ENCODE measurements around the gene TFCP2L1.
A peak's percentile ranks its signal among the peaks of the same experiment; 100 is the strongest.
"Not testable (repeated sequence)": the region's sequence is repeated elsewhere in the genome, so short reads cannot be mapped to it uniquely, and the experiment has no call there.

Gene TFCP2L1

GRCh38 chr2:121284463-121285449 is at the start of gene TFCP2L1:
Gene TFCP2L1 (minus strand): TSS chr2:121285202. CDS start chr2:121285109, 93 bp downstream.
- peak; percentile 61 for DNase-seq

GRCh38 chr2:121333834-121334558 is 49.0 kb upstream of the TFCP2L1 start:
- DNase-seq, result no peak

GRCh38 chr2:121333231-121333630 is 48.2 kb upstream of the TFCP2L1 start:
- DNase-seq, result no peak

- not testable (repeated sequence) for DNase-seq
These were observed 46.3 kb upstream of the TFCP2L1 start for GRCh38 chr2:121331324-121331723.

GRCh38 chr2:121330921-121331320 is 45.9 kb upstream of the TFCP2L1 start:
- DNase-seq, result no peak

GRCh38 chr2:121329786-121330185 is 44.8 kb upstream of the TFCP2L1 start:
- DNase-seq, result no peak

GRCh38 chr2:121326628-121327027 is 41.6 kb upstream of the TFCP2L1 start:
- DNase-seq, result no peak

GRCh38 chr2:121324601-121325000 is 39.6 kb upstream of the TFCP2L1 start:
- DNase-seq, result no peak

GRCh38 chr2:121321476-121321875 is 36.5 kb upstream of the TFCP2L1 start:
- no peak for DNase-seq

- no peak for DNase-seq
These were observed 34.9 kb upstream of the TFCP2L1 start for GRCh38 chr2:121319941-121320340.

GRCh38 chr2:121316986-121317385 is 32.0 kb upstream of the TFCP2L1 start:
- no peak for DNase-seq

- DNase-seq, result not testable (repeated sequence)
These were observed 28.7 kb upstream of the TFCP2L1 start for GRCh38 chr2:121313701-121314100.

GRCh38 chr2:121309801-121310200 is 24.8 kb upstream of the TFCP2L1 start:
- no peak for DNase-seq

GRCh38 chr2:121309323-121309722 is 24.3 kb upstream of the TFCP2L1 start:
- DNase-seq, result no peak

GRCh38 chr2:121307048-121307447 is 22.0 kb upstream of the TFCP2L1 start:
- DNase-seq, result no peak

- no peak for DNase-seq
These were observed 19.9 kb upstream of the TFCP2L1 start for GRCh38 chr2:121304941-121305340.

- DNase-seq, result no peak
These were observed 18.7 kb upstream of the TFCP2L1 start for GRCh38 chr2:121303531-121304263.

- not testable (repeated sequence) for DNase-seq
These were observed 16.2 kb upstream of the TFCP2L1 start for GRCh38 chr2:121301190-121301589.

- no peak for DNase-seq
These were observed 13.5 kb upstream of the TFCP2L1 start for GRCh38 chr2:121298476-121298875.

- DNase-seq, result not testable (repeated sequence)
These were observed 12.9 kb upstream of the TFCP2L1 start for GRCh38 chr2:121297866-121298265.

GRCh38 chr2:121297217-121297830 is 12.3 kb upstream of the TFCP2L1 start:
- DNase-seq, result peak; percentile 44

- no peak for DNase-seq
These were observed 11.1 kb upstream of the TFCP2L1 start for GRCh38 chr2:121295911-121296650.
